ENCODE measurements around the gene MAGEF1. TPM values are rescaled to one million over a fixed set of nuclear protein-coding genes. Genes with fewer than 3 reads are reported as not detected.

MAGEF1 gene
- polyA plus RNA-seq, 1 donor = 74.6 TPM

DNA sequence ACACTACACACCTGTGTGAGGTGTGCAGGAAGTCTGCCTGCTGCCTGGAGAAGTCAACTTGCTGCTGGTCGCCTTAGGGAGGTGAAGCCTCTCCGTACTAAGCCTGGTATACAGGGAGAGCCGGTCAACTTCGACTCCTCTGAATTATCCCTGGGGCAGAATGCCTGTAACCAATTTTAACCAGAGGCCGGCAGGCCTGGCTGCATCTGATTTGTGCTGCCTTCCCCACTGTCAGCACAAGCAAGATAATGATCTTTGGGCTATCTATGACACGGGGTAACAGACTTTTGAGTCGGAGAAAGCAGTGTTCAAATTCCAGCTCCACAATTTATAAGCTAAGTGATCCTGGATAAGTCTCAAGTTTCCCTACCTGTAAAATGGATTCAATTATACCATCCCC, 42.3 kb downstream of the MAGEF1 start:
- no peak for DNase-seq (ENCODE audit: low read depth)

DNA sequence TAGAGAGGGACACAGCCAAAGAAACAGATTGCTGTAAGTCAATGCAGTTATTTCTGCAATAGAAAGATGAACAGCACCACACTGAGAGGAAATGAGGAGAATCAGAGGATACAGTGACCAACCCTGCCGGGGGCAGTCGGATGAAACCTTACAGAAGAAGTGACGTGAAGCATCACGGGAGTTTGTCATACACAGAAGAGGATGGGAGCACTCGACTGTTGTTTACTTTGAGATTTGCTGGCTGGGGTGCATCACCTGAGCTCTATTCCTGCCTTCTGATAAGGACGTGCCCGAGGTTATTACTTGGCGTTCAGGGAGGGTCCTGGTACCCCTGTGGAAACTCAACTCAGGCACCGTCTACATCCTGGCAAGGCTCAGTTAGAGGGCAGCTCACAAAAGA, 45.4 kb downstream of the MAGEF1 start:
- DNase-seq (ENCODE audit: low read depth) = no peak

DNA sequence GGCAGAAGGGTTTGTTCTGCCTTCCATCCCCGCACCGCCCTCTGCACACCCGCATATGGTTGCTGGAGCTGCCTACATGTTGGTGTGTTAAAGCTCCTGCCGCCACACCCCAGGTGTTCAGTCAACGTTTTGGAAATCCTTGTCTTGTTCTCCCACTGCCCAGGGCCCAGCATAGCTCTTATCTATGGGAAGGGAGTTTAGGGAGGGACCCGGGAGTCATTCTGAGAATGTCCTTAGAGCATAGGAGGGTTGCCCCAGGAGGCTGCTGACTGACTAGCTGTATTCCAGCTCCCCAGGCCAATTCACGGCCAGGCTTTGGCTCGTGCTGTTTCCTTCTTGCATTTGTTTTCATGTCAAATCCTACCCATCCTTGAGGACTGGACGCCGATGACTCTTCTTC, 46.8 kb downstream of the MAGEF1 start:
- DNase-seq (ENCODE audit: low read depth) = no peak

DNA sequence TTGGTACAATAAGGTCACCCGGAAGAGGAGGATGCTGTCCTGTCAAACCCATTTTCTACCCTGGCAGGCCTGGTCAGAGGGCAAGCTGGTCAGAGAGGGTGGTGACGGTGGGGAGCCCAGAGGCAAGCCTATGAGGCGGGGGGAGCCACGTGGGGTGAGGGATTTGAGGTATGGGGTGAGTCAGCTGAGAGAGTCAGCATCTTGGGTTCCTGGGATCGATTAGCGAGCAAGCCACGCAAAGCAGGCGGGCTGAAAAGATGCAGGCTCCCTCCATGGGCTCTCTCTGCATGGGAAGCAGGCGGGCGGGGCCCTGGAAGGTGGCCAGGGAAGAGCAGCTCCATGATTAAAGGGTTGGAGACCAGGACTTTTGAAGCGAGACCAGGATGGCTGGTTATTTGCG, 48.1 kb downstream of the MAGEF1 start:
- DNase-seq (ENCODE audit: low read depth) = no peak

DNA sequence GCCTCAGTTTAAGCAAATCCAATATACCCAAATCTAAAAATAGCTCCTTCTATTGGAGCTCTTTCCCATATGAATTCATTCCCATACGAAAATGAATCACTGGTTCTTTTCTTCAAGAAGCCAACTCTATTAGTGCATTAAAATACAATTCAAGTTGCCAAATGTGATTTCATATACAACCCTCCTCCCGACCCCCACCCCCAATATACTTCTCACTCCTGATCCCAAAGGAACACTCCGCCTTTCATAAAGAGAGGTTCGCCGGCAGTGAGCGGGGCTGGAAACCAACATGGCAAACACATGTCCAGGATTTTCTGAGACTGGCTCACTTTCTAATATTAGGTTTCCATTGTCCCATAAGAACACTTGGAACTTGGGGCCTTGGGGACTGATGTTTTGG, 48.5 kb downstream of the MAGEF1 start:
- DNase-seq (ENCODE audit: low read depth) = no peak

DNA sequence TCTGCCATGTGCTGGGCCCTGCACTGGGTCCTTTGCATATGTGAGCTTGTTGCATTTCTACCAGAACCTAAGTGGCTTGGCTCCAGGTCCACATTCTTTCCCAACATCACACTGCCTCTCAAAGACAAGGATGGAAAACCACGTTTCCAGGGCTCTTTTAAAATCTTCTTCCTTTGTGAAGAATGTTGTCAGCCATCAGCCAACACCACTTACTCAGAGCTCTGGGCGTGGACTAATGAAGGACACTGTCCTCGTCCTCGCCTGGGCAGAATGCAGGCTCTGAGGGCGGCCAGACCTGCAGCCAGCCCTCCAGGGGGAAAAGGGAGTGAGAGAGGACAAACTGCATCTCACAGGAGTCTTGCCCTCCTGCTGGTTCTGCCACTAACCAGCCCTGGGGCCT, 49.7 kb downstream of the MAGEF1 start:
- no peak for DNase-seq (ENCODE audit: low read depth)

DNA sequence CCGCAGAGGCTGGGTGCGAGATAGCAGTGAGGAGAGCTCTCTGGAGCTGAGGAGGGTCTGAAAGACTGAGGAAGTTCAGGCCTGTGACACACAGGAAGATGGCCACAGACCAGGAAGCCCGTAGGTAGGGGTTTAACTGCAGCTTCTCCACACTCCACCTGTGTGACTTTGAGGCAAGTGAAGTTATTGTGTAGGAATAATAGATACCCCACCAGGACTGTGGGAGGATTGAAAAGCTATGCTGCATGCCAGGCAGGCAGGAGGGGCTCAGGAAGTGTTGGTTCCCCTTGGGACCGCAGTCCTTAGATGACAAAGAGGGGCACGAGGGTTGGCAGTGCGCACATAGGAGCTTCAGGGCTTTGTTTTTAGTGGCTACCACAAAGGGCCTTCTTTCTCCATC, 50.9 kb downstream of the MAGEF1 start:
- DNase-seq (ENCODE audit: low read depth) = no peak

Other genes starting within 250 kb of the MAGEF1 start
- 33.9 TPM for gene EPHB3, start 150.3 kb downstream of the MAGEF1 start, polyA plus RNA-seq (ENCODE audit: insufficient read length)
- 101 TPM for gene VPS8, start 100.1 kb upstream of the MAGEF1 start, polyA plus RNA-seq (ENCODE audit: insufficient read length)